HG02943 (cell line): ENCODE data around the gene PRPF6.
"Not testable (repeated sequence)": the region's sequence is repeated elsewhere in the genome, so short reads cannot be mapped to it uniquely, and the experiment has no call there.

Source experiments
- ATAC-seq: cut with Tn5 transposase; IDR thresholded peaks from one replicate; pipeline ENCODE4 v1.9.1; 2021; ENCODE audit warnings: mild to moderate bottlenecking, low read depth, moderate library complexity; ENCODE audit not compliant: unreplicated experiment

Gene PRPF6

GRCh38 chr20:63960654-63961621 lies 20.0 kb upstream of the PRPF6 start:
- not testable (repeated sequence) for ATAC-seq

- ATAC-seq, result no peak
Observed at GRCh38 chr20:63961664-63962425, 19.1 kb upstream of the PRPF6 start.

- no peak for ATAC-seq
Observed at GRCh38 chr20:63962426-63963347, 18.2 kb upstream of the PRPF6 start.

GRCh38 chr20:63963348-63963741 lies 17.6 kb upstream of the PRPF6 start:
- ATAC-seq, result no peak

- ATAC-seq, result no peak
Observed at GRCh38 chr20:63963784-63964301, 17.1 kb upstream of the PRPF6 start.

- no peak for ATAC-seq
Observed at GRCh38 chr20:63964412-63964811, 16.5 kb upstream of the PRPF6 start.

- ATAC-seq, result no peak
Observed at GRCh38 chr20:63966172-63966943, 14.6 kb upstream of the PRPF6 start.

- ATAC-seq, result no peak
Observed at GRCh38 chr20:63966944-63967322, 14.0 kb upstream of the PRPF6 start.

GRCh38 chr20:63967330-63968135 lies 13.4 kb upstream of the PRPF6 start:
- no peak for ATAC-seq

GRCh38 chr20:63968136-63968927 lies 12.6 kb upstream of the PRPF6 start:
- no peak for ATAC-seq

- ATAC-seq, result no peak
Observed at GRCh38 chr20:63968928-63969760, 11.8 kb upstream of the PRPF6 start.

GRCh38 chr20:63969838-63970713 lies 10.9 kb upstream of the PRPF6 start, which contains the start of gene ZNF512B:
TSS of gene ZNF512B (minus strand) at chr20:63969930. CDS start at chr20:63967950, 1,980 bp downstream.
- ATAC-seq, result no peak

- ATAC-seq, result no peak
Observed at GRCh38 chr20:63970714-63971431, 10.1 kb upstream of the PRPF6 start.

GRCh38 chr20:63971960-63972311 lies 9.0 kb upstream of the PRPF6 start:
- not testable (repeated sequence) for ATAC-seq
